T-helper 2 cell treated with Interferon-gamma antibody and Interleukin-4, amounts not matched to agents 5 μg/mL and 100 μg/mL, for 36 hours (primary cell): ENCODE results near the gene SYNE1.

Source experiments
- DNase-seq: peaks from one replicate; pipeline ENCODE4 v3.0.0; 2021; ENCODE audit warnings: low spot score
- H3K27ac Mint-ChIP-seq: one replicate; pipeline ENCODE4 v1.8.0; 2021; ENCODE audit warnings: mild to moderate bottlenecking, mixed read lengths
- H3K27me3 Mint-ChIP-seq: one replicate; pipeline ENCODE4 v1.8.0; 2021; ENCODE audit warnings: low read depth, mixed read lengths
- H3K36me3 Mint-ChIP-seq: one replicate; pipeline ENCODE4 v1.8.0; 2021; ENCODE audit warnings: low read depth, mixed read lengths
- H3K4me1 Mint-ChIP-seq: one replicate; pipeline ENCODE4 v1.8.0; 2021; ENCODE audit warnings: low read depth, mixed read lengths
- H3K4me3 Mint-ChIP-seq: one replicate; pipeline ENCODE4 v1.8.0; 2022; ENCODE audit warnings: mild to moderate bottlenecking, moderate library complexity, mixed read lengths
- H3K9me3 Mint-ChIP-seq: one replicate; pipeline ENCODE4 v1.8.0; 2021; ENCODE audit warnings: mixed read lengths

SYNE1 gene

DNA sequence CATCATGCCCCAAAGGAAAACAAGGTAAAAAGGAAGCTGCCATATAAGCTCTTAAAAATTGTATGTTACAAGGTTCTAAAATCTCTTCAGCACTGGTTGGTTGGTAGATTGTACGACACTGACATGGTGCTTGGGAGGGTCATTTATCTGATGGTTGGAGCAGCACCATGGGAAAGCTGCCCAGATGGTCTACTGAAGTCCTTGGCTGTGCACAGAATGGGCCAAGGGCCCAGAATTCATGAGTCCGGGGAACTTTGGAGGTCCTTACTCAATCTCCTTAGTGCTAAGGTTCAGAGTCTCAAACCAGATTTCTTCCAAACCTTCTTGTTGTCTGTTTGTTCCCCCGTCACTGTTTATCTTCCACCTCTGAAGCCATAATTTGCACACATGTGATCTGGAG lies 515.3 kb downstream of the SYNE1 start:
- DNase-seq: no peak
- H3K27me3 Mint-ChIP-seq: no peaks in the 10 kb centered on the region
- no peaks in the 10 kb centered on the region for H3K9me3 Mint-ChIP-seq
- H3K4me3 Mint-ChIP-seq: no peak overlapping the region
- H3K4me1 Mint-ChIP-seq: no peaks in the 10 kb centered on the region
- H3K27ac Mint-ChIP-seq: no peak overlapping the region
- H3K36me3 Mint-ChIP-seq: peaks cover 27% of the 10 kb centered on the region

DNA sequence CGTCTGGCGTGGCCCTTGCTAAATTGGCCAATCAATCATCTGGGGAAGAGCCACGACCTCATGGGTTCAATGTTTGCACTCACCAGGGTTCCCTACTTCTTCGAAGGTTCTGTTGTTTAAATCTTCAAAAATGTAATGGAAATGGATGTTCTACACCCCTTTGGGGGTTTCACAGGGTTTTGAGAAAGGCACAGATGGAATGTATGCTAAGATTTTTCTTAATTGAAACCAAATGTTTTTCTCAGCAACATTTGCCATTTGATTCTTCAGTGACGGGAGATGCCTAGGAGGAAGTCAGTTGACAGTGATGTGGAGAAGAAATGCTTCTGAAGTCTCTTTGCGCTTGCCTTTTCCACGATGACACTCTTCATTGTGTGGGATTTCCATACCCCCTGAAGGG lies 517.3 kb downstream of the SYNE1 start:
- Mint-ChIP-seq H3K4me3 (no peak overlapping the region), H3K27me3 (no peaks in the 10 kb centered on the region), H3K27ac (no peak overlapping the region), H3K9me3 (no peaks in the 10 kb centered on the region), H3K4me1 (no peaks in the 10 kb centered on the region), H3K36me3 (peaks cover 25% of the 10 kb centered on the region)
- no peak for DNase-seq

DNA sequence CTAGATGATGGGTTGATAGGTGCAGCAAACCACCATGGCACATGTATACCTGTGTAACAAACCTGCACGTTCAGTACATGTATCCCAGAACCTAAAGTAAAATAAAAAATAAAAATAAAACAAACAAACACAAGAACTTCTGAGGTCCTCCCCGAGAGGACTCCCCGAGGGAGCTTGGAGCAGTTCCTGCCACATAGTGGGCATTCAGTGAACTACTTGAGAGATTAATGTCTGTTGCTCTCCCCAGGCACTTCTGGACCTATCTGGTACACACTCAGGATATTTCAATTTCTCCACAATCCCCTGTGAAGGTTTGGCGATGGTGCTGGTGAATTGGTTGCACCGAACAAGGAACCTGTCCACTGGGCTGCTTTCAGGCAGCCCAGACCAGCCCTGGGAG lies 518.5 kb downstream of the SYNE1 start:
- Mint-ChIP-seq H3K27ac (no peak overlapping the region), H3K4me3 (no peak overlapping the region), H3K9me3 (no peaks in the 10 kb centered on the region), H3K4me1 (no peaks in the 10 kb centered on the region), H3K36me3 (peaks cover 24% of the 10 kb centered on the region), H3K27me3 (no peaks in the 10 kb centered on the region)
- no peak for DNase-seq

DNA sequence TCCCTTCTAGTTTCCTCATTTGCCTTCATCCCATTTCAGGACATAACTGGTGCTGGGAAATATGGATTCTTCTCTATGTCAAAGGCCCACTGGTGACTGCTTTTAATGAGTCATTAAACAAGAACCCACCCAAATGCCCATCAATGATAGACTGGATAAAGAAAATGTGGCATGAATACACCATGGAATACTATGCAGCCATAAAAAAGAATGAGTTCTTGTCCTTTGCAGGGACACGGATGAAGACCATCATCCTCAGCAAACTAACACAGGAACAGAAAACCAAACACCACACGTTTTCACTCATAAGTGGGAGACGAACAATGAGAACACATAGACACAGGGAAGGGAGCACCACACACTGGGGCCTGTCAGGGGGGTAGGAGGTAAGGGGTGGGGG lies 518.9 kb downstream of the SYNE1 start:
- no peak for DNase-seq
- peaks cover 23% of the 10 kb centered on the region for H3K36me3 Mint-ChIP-seq
- H3K4me1 Mint-ChIP-seq: no peaks in the 10 kb centered on the region
- no peaks in the 10 kb centered on the region for H3K27me3 Mint-ChIP-seq
- H3K27ac Mint-ChIP-seq: no peak overlapping the region
- no peaks in the 10 kb centered on the region for H3K9me3 Mint-ChIP-seq
- H3K4me3 Mint-ChIP-seq: no peak overlapping the region

DNA sequence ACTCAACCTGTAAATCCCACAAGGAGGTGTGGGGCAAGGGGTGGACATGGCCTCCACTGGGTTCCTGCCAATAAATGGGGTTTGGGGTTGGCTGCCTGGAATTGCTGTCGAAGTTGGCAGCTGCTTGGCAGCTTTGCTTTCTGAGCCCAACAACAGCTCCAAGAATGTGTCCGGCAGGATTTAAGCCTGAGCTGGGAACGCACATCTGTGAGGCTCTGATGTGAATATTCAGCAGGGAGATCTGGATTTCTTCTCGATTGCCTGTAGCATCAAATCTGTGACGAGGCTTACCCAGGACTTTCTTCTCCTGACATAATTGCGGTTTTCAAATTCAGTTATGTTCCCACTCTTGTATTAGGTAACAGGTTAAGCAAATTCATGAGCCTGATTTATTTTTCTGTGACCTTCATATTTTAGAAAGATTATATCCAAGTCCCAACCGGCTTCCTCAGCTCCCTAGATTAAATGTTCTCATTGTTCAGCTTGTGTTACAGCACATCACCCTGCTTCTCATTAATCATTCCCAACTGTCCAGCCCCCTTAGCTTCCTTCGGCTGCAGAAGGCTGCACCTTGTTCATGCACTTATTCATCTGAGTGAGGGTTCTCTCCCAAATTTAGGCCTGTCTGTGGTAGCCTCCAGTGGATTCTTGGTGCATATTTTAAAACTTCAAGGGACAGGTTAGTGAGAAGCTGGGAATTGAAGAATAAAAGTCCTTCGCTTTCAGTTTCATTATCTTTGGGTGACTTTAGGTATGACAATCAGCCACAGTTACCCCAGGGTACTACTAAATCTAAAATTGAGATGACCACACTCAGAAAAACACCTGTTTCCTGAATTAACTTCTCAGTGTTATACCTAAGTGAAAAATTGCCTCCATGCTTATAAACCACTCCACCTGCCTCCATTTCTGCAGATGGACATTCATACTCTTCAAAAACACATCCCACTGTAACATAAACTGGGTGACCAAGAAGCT lies 519.7 kb downstream of the SYNE1 start:
- Mint-ChIP-seq H3K9me3 (no peaks in the 10 kb centered on the region), H3K27me3 (no peaks in the 10 kb centered on the region), H3K4me1 (no peaks in the 10 kb centered on the region), H3K36me3 (peaks cover 23% of the 10 kb centered on the region), H3K27ac (no peak overlapping the region), H3K4me3 (no peak overlapping the region)
- no peak for DNase-seq

DNA sequence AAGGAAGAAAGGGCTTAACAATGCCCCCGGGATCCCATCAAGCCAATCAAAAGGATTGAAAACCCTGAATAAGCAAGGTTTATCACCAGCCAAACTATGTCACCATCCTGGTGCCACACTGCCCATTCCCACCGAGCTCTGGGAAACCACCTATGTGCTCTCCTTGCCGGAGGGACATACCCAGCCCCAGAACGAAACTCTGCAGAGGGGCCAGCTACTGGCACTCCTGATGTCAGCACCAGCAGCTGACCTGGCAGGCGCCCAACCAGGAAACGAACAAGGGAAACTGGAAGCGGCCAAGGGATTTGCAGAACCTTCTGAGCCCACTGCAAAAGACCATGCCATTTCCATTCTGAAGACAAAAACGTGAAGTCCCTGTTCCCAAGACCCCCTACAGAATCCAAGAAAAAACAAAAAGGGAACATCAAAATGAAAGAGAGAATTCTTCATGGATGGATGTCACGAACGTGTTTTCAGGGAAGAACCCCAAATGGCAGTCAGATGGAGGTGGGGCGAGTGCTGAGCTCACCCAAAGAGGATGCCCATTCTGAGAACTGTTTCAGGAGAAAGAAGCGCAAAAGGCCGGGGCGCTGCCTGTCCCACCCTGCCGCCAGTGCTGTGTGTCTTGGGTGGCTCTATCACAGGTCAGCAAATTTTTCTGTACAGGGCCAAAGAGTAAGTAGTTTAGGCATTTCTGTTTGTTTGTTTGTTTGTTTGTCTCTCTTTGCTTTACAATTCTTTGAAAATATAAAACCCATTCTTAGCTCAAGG lies 524.5 kb downstream of the SYNE1 start:
- Mint-ChIP-seq H3K27ac (no peak overlapping the region), H3K4me1 (peaks cover 3% of the 10 kb centered on the region), H3K4me3 (no peak overlapping the region), H3K9me3 (no peaks in the 10 kb centered on the region), H3K36me3 (no peaks in the 10 kb centered on the region), H3K27me3 (peaks cover 9% of the 10 kb centered on the region)
- DNase-seq: no peak

DNA sequence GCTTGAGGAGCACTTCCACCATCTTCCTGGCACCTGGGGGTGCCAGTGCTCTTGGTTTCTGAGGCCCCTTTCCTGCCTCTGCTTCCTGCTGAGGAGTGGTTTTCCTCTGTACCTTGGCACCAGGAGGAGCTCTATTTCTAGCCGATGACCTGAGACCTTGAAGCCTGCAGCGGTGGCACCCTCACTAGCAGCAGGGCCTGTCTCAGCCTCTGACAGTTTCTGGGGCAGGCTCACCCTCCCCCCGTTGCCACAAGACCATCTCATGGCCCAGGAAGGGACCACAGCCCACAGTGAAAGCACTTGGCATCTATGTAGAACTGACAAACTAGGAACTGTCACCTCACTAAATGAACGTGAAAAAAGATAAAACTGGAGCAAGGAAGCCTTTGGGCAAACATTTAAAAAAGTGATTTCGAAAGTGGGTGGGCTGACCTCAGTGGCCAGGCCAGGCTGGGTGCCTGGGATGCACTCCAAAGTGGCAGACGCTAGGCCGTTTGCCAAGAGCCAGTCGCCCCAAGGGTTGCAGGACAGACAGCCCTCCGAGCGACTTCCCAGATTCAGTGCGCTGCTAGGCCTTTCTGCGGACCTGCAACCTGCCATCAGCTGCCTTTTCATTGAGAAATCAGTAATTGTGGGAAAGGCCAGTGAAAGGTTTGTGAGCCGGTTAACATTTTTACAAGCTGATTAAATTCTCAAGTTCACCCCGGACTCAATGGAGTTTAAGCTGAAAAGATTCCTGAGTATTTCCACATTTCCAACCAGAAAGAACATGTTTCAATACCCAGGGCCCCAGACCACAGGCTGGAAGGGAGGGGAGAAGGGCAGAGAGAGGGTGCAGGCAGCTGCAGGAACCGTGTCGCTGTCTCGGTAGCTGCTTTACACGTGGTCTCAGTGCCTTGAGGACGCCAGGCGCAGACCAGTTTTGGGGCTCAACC lies 526.0 kb downstream of the SYNE1 start:
- no peaks in the 10 kb centered on the region for H3K36me3 Mint-ChIP-seq
- peaks cover 13% of the 10 kb centered on the region for H3K27me3 Mint-ChIP-seq
- no peak for DNase-seq
- peaks cover 3% of the 10 kb centered on the region for H3K4me1 Mint-ChIP-seq
- H3K4me3 Mint-ChIP-seq: no peak overlapping the region
- H3K9me3 Mint-ChIP-seq: no peaks in the 10 kb centered on the region
- no peak overlapping the region for H3K27ac Mint-ChIP-seq

DNA sequence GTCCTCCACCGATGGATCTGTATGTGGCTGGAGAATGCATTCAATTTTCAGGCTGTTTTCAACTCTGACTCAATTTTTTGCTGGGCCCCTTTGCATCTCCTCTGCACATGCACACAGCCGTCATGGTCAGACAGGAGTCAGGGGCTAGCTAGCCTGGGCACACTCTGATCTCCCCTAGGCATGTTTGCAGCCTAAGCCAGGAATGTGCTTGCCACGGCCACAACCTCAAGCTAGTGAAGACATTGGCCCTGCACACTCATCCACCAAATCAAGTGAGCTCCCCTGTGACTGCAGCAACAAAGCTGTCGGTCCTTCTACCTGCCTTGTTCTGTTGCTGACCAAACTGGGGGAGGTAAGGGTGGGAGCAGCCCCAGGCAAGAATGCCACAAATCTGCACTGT lies 529.2 kb downstream of the SYNE1 start:
- no peak for DNase-seq
- Mint-ChIP-seq H3K27ac (no peak overlapping the region), H3K36me3 (no peaks in the 10 kb centered on the region), H3K4me3 (no peak overlapping the region), H3K4me1 (peaks cover 3% of the 10 kb centered on the region), H3K9me3 (no peaks in the 10 kb centered on the region), H3K27me3 (peaks cover 13% of the 10 kb centered on the region)

DNA sequence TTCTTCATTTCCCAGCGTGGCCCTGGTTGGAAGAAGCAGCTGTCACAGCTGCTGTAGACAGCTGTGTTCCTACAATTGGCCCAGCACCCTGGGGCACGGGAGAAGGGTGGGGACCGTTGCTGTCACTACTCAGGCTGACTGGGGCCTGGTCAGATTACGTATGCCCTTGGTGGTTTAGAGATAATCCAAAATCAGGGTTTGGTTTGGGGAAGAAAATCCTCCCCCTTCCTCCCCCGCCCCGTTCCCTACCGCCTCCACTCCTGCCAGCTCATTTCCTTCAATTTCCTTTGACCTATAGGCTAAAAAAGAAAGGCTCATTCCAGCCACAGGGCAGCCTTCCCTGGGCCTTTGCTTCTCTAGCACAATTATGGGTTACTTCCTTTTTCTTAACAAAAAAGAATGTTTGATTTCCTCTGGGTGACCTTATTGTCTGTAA lies 537.0 kb downstream of the SYNE1 start:
- no peak overlapping the region for H3K4me3 Mint-ChIP-seq
- no peaks in the 10 kb centered on the region for H3K36me3 Mint-ChIP-seq
- peaks cover 2% of the 10 kb centered on the region for H3K4me1 Mint-ChIP-seq
- no peak overlapping the region for H3K27ac Mint-ChIP-seq
- DNase-seq: no peak
- H3K9me3 Mint-ChIP-seq: no peaks in the 10 kb centered on the region
- H3K27me3 Mint-ChIP-seq: peaks cover 3% of the 10 kb centered on the region

DNA sequence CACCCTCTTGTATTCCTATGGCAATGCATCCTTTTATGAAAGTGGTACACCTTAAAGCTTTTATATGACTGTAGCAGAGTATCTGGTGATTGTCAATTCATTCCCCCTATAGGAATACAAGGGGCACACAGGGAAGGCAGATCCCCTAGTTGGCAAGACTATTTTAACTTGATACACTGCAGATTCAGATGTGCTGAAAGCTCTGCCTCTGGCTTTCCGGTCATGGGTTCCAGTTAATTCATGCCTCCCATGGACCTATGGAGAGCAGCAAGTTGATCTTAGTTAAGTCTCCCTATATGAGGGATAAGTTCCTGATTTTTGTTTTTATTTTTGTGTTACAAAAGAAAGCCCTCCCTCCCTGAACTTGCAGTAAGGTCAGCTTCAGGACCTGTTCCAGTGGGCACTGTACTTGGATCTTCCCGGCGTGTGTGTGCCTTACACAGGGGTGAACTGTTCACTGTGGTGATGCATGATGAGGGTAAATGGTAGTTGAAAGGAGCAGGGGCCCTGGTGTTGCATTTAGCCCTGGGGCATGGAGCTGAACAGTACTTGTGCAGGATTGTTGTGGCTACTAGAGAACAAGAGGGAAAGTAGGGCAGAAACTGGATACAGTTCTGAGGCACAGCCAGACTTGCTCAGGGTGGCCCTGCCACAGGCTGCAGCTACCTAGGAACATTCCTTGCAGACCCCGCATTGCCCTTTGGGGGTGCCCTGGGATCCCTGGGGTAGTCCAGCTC lies 537.5 kb downstream of the SYNE1 start:
- no peaks in the 10 kb centered on the region for H3K9me3 Mint-ChIP-seq
- no peak overlapping the region for H3K27ac Mint-ChIP-seq
- H3K36me3 Mint-ChIP-seq: no peaks in the 10 kb centered on the region
- H3K27me3 Mint-ChIP-seq: peaks cover 3% of the 10 kb centered on the region
- H3K4me3 Mint-ChIP-seq: no peak overlapping the region
- peaks cover 6% of the 10 kb centered on the region for H3K4me1 Mint-ChIP-seq
- no peak for DNase-seq

DNA sequence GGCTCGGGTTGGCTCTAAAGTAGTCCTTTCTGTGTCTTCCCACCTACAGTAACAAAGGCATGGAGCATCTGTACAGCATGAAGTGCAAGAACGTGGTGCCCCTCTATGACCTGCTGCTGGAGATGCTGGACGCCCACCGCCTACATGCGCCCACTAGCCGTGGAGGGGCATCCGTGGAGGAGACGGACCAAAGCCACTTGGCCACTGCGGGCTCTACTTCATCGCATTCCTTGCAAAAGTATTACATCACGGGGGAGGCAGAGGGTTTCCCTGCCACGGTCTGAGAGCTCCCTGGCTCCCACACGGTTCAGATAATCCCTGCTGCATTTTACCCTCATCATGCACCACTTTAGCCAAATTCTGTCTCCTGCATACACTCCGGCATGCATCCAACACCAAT lies 538.5 kb downstream of the SYNE1 start:
- no peaks in the 10 kb centered on the region for H3K36me3 Mint-ChIP-seq
- peaks cover 6% of the 10 kb centered on the region for H3K4me1 Mint-ChIP-seq
- DNase-seq: no peak
- no peak overlapping the region for H3K4me3 Mint-ChIP-seq
- H3K27me3 Mint-ChIP-seq: peaks cover 3% of the 10 kb centered on the region
- no peaks in the 10 kb centered on the region for H3K9me3 Mint-ChIP-seq
- H3K27ac Mint-ChIP-seq: no peak overlapping the region

DNA sequence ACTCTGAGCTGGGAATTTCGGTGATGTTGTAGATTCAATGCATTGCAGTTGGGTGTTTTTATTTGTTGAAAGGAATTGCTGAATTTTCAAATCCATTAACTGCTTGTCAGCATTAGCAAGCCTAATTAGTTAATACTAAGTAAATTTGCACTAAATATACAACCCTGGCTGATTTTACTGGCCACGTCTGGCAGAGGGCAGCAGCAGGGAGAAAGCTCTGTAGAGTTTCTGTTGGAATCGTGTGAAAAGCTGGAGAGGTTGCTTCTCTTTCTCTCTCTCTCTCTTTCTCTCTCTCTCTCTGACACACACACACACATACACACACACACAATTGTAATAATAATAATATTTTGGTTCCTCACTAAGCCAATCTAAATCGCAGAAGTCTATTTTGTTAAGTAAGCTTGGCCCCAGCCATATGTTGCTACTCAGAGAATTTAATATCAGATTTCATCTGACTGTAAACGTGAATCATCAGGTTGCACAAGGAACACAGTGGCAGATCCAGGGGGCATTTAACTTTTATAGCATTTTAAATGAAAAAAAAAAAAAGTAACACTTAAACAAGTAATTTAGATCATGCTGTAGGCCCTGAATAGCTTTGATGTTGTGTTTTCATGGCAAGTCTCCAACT lies 540.2 kb downstream of the SYNE1 start:
- DNase-seq: no peak
- Mint-ChIP-seq H3K4me3 (no peak overlapping the region), H3K27ac (no peak overlapping the region), H3K9me3 (no peaks in the 10 kb centered on the region), H3K27me3 (peaks cover 3% of the 10 kb centered on the region), H3K36me3 (no peaks in the 10 kb centered on the region), H3K4me1 (peaks cover 6% of the 10 kb centered on the region)
